B cell (primary cell): ENCODE results near the gene RNF25. TPM values are rescaled to one million over a fixed set of nuclear protein-coding genes. Genes with fewer than 3 reads are reported as not detected.
A peak's percentile ranks its signal among the peaks of the same experiment; 100 is the strongest.

Experiments
- ATAC-seq: fragments of 200-7000 bp; cut with Tn5 transposase; one replicate; pipeline ENCODE4 v1.10.0; 2021; ENCODE audit warnings: low read depth, mild to moderate bottlenecking, moderate number of reproducible peaks, moderate library complexity
- CTCF ChIA-PET: fragments of 350-600 bp; sonication (Branson Sonifier 250); formaldehyde crosslinking; loops from one replicate; lab custom pipeline; 2021; ENCODE audit warnings: antibody characterized with exemption, inconsistent platforms; lab: Charles Lee
- POLR2A ChIA-PET: fragments of 350-600 bp; sonication (Branson Sonifier 250); formaldehyde crosslinking; loops from one replicate; lab custom pipeline; 2021; ENCODE audit warnings: antibody characterized with exemption; lab: Charles Lee
- DNase-seq: peaks from one replicate; pipeline ENCODE4 v3.0.0; 2013
- H2AFZ ChIP-seq: 2 replicates; pipeline ENCODE4 v1.6.1; 2012; ENCODE audit warnings: mild to moderate bottlenecking, low read depth, low read length; ENCODE audit not compliant: insufficient read depth, poor library complexity, severe bottlenecking
- H3K27ac ChIP-seq, 2 donors: 1 replicate in 1 of 2; 2 replicates in 1 of 2; pipeline ENCODE4 v1.5.1; 2012 to 2013; ENCODE audit warnings: low read length in 2 of 2, mild to moderate bottlenecking in 2 of 2, moderate library complexity in 1 of 2
- H3K27me3 ChIP-seq, 4 experiments: fragments of 200-600 bp in 1 of 4; sonication (generic) in 1 of 4; replicated peaks in 1 of 4; 1 replicate in 2 of 4; 2 replicates in 2 of 4; pipeline versions ENCODE4 v1.6.1 to v1.7.0; 2013 to 2016; ENCODE audit warnings: low read length in 3 of 4, mild to moderate bottlenecking in 2 of 4, mixed read lengths in 1 of 4, moderate library complexity in 1 of 4; ENCODE audit not compliant: insufficient read depth in 4 of 4, control insufficient read depth in 3 of 4; ENCODE audit errors: control extremely low read depth in 1 of 4
- H3K36me3 ChIP-seq, 2 experiments: replicated peaks in 1 of 2; 1 replicate in 1 of 2; 2 replicates in 1 of 2; pipeline versions ENCODE4 v1.6.1 to v1.7.1; 2013; ENCODE audit warnings: low read length in 1 of 2; ENCODE audit not compliant: insufficient read depth in 2 of 2, control insufficient read depth in 1 of 2; ENCODE audit errors: control extremely low read depth in 1 of 2, extremely low read depth in 1 of 2
- H3K4me1 ChIP-seq, 2 donors: fragments of 200-600 bp in 1 of 2; sonication (generic) in 1 of 2; 1 replicate in 1 of 2; 2 replicates in 1 of 2; pipeline versions ENCODE4 v1.5.1 to v1.6.1; 2013 to 2017; ENCODE audit warnings: low read length in 2 of 2; ENCODE audit not compliant: control insufficient read depth in 2 of 2, insufficient read depth in 2 of 2
- H3K4me2 ChIP-seq: replicated peaks from 2 replicates; pipeline ENCODE3; 2012; ENCODE audit warnings: mild to moderate bottlenecking, low read depth, low read length; ENCODE audit not compliant: poor library complexity, severe bottlenecking
- H3K4me3 ChIP-seq, 5 experiments: fragments of 200-600 bp in 1 of 5; sonication (generic) in 1 of 5; 1 replicate in 3 of 5; 2 replicates in 2 of 5; pipeline versions ENCODE4 v1.5.1 to v1.7.0; 2011 to 2016; ENCODE audit warnings: low read length in 4 of 5, mild to moderate bottlenecking in 4 of 5, low read depth in 2 of 5, control low read depth in 1 of 5, moderate library complexity in 1 of 5; ENCODE audit not compliant: insufficient read depth in 1 of 5; ENCODE audit errors: control extremely low read depth in 1 of 5, extremely low read depth in 1 of 5
- H3K79me2 ChIP-seq: fragments of 200-600 bp; sonication (generic); one replicate; pipeline ENCODE4 v1.6.0; 2016; ENCODE audit warnings: low read length; ENCODE audit not compliant: control insufficient read depth, insufficient read depth
- H3K9ac ChIP-seq: fragments of 200-600 bp; sonication (generic); 2 replicates; pipeline ENCODE4 v1.6.1; 2017; ENCODE audit warnings: mild to moderate bottlenecking, low read length, moderate library complexity
- H3K9me3 ChIP-seq, 3 donors: one replicate each; pipeline versions ENCODE4 v1.6.1 to v1.7.1; 2013; ENCODE audit warnings: low read length in 2 of 3; ENCODE audit not compliant: control insufficient read depth in 2 of 3, insufficient read depth in 1 of 3; ENCODE audit errors: control extremely low read depth in 1 of 3
- H4K20me1 ChIP-seq: 2 replicates; pipeline ENCODE4 v1.6.0; 2012; ENCODE audit warnings: mild to moderate bottlenecking, low read length; ENCODE audit not compliant: insufficient read depth, control insufficient read depth, poor library complexity, severe bottlenecking
- H3K27ac Mint-ChIP-seq: one replicate; pipeline ENCODE4 v1.8.0; 2021; ENCODE audit warnings: mixed read lengths
- H3K27me3 Mint-ChIP-seq: one replicate; pipeline ENCODE4 v1.8.0; 2021; ENCODE audit warnings: mixed read lengths
- H3K4me1 Mint-ChIP-seq: one replicate; pipeline ENCODE4 v1.8.0; 2021; ENCODE audit warnings: mixed read lengths
- H3K4me3 Mint-ChIP-seq: one replicate; pipeline ENCODE4 v1.8.0; 2021; ENCODE audit warnings: mixed read lengths
- H3K9me3 Mint-ChIP-seq: one replicate; pipeline ENCODE4 v1.8.0; 2022; ENCODE audit warnings: mixed read lengths; ENCODE audit not compliant: insufficient read depth
- EZH2 ChIP-seq: IDR thresholded peaks from 2 replicates; pipeline ENCODE4 v1.6.1; 2012; ENCODE audit warnings: borderline replicate concordance, low read depth, mild to moderate bottlenecking, moderate library complexity, low read length; ENCODE audit not compliant: insufficient read depth, poor library complexity, severe bottlenecking
- whole genome bisulfite sequencing: methylation state at CpG from one replicate; pipeline ENCODE4 v1.1.5; 2013; ENCODE audit warnings: missing lambda C conversion rate; ENCODE audit not compliant: insufficient coverage; 5-methylcytosine and 5-hydroxymethylcytosine counted together
- intact Hi-C: fragments of 100-400 bp; cut with micrococcal nuclease; formaldehyde crosslinking; loops from one replicate; pipeline ENCODE4 v1.10.0; 2022
- polyA minus RNA-seq: library from RNA; depleted of rRNA, polyadenylated mRNA; stranded (reverse); fragments of >200 nt; gene quantifications from 2 replicates; pipeline ENCODE4 v1.2.3, GENCODE V29; 2012
- polyA plus RNA-seq: library from polyadenylated mRNA; depleted of rRNA; stranded (reverse); fragments of >200 nt; gene quantifications from 2 replicates; pipeline ENCODE4 v1.2.3, GENCODE V29; 2012
- total RNA-seq, 2 donors: library from RNA; stranded (reverse); fragments of 120-200 nt in 1 of 2; gene quantifications; 1 replicate in 1 of 2; 2 replicates in 1 of 2; pipeline versions ENCODE4 v1.2.3 to v1.2.4, GENCODE V29; 2013 to 2022
- TF ChIP-seq, protein P1 (sequence below): fragments of 200-600 bp; IDR thresholded peaks from one replicate; pipeline ENCODE4 v1.8.0; 2022; ENCODE audit warnings: antibody characterized with exemption, mild to moderate bottlenecking

RNF25 gene, protein sequence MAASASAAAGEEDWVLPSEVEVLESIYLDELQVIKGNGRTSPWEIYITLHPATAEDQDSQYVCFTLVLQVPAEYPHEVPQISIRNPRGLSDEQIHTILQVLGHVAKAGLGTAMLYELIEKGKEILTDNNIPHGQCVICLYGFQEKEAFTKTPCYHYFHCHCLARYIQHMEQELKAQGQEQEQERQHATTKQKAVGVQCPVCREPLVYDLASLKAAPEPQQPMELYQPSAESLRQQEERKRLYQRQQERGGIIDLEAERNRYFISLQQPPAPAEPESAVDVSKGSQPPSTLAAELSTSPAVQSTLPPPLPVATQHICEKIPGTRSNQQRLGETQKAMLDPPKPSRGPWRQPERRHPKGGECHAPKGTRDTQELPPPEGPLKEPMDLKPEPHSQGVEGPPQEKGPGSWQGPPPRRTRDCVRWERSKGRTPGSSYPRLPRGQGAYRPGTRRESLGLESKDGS
- total RNA-seq (31.7 and 31.8 TPM in 2 replicates), polyA plus RNA-seq (22.2 and 35.6 TPM in 2 replicates), polyA minus RNA-seq (29.0 and 40.9 TPM in 2 replicates)
- total RNA-seq (2013), result 26.5 TPM

DNA sequence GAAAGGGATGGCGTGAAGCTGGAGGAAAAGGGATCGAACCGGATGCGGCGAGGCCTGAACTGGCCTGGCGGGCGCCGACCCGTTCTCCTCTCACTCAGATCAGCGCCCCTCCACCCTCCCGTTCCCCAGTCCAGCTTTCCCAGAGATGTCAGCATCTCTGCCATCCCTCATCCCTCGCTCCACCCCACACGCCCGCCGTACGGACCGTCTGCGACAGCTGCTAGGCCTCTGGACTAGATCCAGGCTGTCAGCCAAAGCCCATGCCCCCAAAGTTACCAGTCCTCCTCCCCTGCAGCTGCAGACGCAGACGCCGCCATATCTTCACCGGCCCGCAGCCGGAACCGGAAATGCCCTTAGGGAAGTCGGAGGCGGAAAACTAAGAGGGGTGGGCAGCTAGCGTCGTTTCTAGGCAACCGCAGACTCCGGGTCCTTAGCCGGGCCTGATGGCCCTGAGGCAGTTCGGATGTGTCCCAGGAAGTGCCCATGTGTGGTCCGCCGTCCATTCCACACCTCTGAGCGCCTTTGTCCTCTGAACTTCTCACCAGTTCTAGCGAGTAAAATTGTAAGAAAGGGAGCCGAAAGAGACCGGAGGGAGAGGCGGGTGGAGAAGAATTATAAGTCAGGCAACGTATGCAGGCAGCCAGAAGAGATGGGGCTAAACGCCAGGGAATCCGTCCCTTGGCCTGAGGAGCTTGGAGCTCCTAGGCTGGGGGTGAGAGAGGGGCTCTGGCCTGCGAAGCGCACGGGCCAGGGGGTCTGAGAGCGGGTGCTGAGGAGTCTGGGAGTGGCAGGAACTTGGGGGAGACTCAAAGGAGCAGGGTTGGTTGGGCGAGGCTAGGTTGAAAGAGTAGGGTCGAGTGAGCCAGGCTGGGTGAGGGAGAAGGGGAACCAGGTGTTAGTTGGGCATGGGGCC lies at the start of gene RNF25, which contains the start of gene STK36:
RNF25 (minus strand) TSS at position 349 of the 913 bp plus-strand sequence; CDS start at position 317, 32 bp downstream.
STK36 (plus strand) TSS at position 433 of the 913 bp plus-strand sequence. CDS start 744 bp downstream, outside the sequence.
- Histone ChIP-seq H3K4me1 (peaks cover 14 to 15% of the 10 kb centered on the region in 2 donors), H3K4me2 (peak within 1 kb of the TSS; percentile 85), H3K9ac (peak within 1 kb of the TSS; percentile 86), H3K4me3 (peak within 1 kb of the TSS; percentile 66 to 96 (median 84)), H3K79me2 (peaks cover 29% of the 10 kb centered on the region), H3K9me3 (no peaks in the 10 kb centered on the region), H4K20me1 (no peaks in the 10 kb centered on the region), H3K36me3 (peaks cover 1 to 18% of the 10 kb centered on the region in 2 experiments), H3K27me3 (no peaks in the 10 kb centered on the region), H3K27ac (peak within 1 kb of the TSS; percentile 8 to 84), H2AFZ (peak within 1 kb of the TSS; percentile 99)
- ChIA-PET CTCF (interaction anchor here (1.3 to 2.8 kb wide), 4 partner anchors 13 to 176 kb away, joined by 4 to 28 read pairs (median 9); partner anchors contain the start of genes BCS1L, TTLL4 and ZNF142), POLR2A (interaction anchor here (0.6 to 2.3 kb wide), 5 partner anchors 13 to 276 kb away, joined by 3 to 19 read pairs (median 3); partner anchors contain the start of genes BCS1L and ZNF142)
- Mint-ChIP-seq H3K27ac (peak within 1 kb of the TSS; percentile 91), H3K27me3 (no peaks in the 10 kb centered on the region), H3K4me1 (peaks cover 20% of the 10 kb centered on the region), H3K4me3 (peak within 1 kb of the TSS; percentile 97), H3K9me3 (no peaks in the 10 kb centered on the region)
- 2% methylated on average over 43 of the region's 49 CpGs for WGBS
- DNase-seq (peak; percentile 85), ATAC-seq (peak; percentile 95)
- TF ChIP-seq, protein P1, sequence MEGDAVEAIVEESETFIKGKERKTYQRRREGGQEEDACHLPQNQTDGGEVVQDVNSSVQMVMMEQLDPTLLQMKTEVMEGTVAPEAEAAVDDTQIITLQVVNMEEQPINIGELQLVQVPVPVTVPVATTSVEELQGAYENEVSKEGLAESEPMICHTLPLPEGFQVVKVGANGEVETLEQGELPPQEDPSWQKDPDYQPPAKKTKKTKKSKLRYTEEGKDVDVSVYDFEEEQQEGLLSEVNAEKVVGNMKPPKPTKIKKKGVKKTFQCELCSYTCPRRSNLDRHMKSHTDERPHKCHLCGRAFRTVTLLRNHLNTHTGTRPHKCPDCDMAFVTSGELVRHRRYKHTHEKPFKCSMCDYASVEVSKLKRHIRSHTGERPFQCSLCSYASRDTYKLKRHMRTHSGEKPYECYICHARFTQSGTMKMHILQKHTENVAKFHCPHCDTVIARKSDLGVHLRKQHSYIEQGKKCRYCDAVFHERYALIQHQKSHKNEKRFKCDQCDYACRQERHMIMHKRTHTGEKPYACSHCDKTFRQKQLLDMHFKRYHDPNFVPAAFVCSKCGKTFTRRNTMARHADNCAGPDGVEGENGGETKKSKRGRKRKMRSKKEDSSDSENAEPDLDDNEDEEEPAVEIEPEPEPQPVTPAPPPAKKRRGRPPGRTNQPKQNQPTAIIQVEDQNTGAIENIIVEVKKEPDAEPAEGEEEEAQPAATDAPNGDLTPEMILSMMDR, result no peak
- TF ChIP-seq EZH2, result no peak
- intact Hi-C loops, result loop anchor here (1.0 to 5.0 kb wide), 6 partner anchors 13 to 925 kb away; partner anchors contain the start of genes AAMP, ARPC2, BCS1L and CNOT9
